CMK (cell line): ENCODE data around the gene TKTL1.
"Not testable (repeated sequence)": the region's sequence is repeated elsewhere in the genome, so short reads cannot be mapped to it uniquely, and the experiment has no call there.

Experiments used
- DNase-seq: peaks from one replicate; pipeline ENCODE4 v3.0.0-alpha.2; 2010; ENCODE audit warnings: low read depth

TKTL1 gene

GRCh38 chrX:154309041-154309775 lies 13.6 kb downstream of the TKTL1 start:
- no peak for DNase-seq

GRCh38 chrX:154310616-154311536 lies 15.3 kb downstream of the TKTL1 start:
- DNase-seq, result no peak

- no peak for DNase-seq
These were observed 16.5 kb downstream of the TKTL1 start for GRCh38 chrX:154312116-154312515.

- DNase-seq, result no peak
These were observed 17.6 kb downstream of the TKTL1 start for GRCh38 chrX:154313147-154313546.

GRCh38 chrX:154315416-154315815 lies 19.8 kb downstream of the TKTL1 start:
- DNase-seq, result no peak

GRCh38 chrX:154317391-154317995 lies 21.9 kb downstream of the TKTL1 start:
- DNase-seq, result no peak

- DNase-seq, result no peak
These were observed 24.8 kb downstream of the TKTL1 start for GRCh38 chrX:154320406-154320805.

GRCh38 chrX:154321152-154321551 lies 25.6 kb downstream of the TKTL1 start:
- no peak for DNase-seq

- no peak for DNase-seq
These were observed 26.0 kb downstream of the TKTL1 start for GRCh38 chrX:154321594-154321993.

- DNase-seq, result no peak
These were observed 27.3 kb downstream of the TKTL1 start for GRCh38 chrX:154322890-154323289.

GRCh38 chrX:154323537-154323936 lies 27.9 kb downstream of the TKTL1 start:
- no peak for DNase-seq

- DNase-seq, result no peak
These were observed 29.9 kb downstream of the TKTL1 start for GRCh38 chrX:154325541-154325940.

GRCh38 chrX:154327038-154327820 lies 31.6 kb downstream of the TKTL1 start:
- DNase-seq, result no peak

- no peak for DNase-seq
These were observed 33.1 kb downstream of the TKTL1 start for GRCh38 chrX:154328646-154329045.

GRCh38 chrX:154329294-154329693 lies 33.7 kb downstream of the TKTL1 start:
- DNase-seq, result no peak

GRCh38 chrX:154332561-154332960 lies 37.0 kb downstream of the TKTL1 start:
- DNase-seq, result no peak

GRCh38 chrX:154333116-154333515 lies 37.5 kb downstream of the TKTL1 start:
- DNase-seq, result no peak

GRCh38 chrX:154333837-154334271 lies 38.3 kb downstream of the TKTL1 start:
- DNase-seq, result no peak

GRCh38 chrX:154334496-154334895 lies 38.9 kb downstream of the TKTL1 start:
- DNase-seq, result no peak

- not testable (repeated sequence) for DNase-seq
These were observed 46.1 kb downstream of the TKTL1 start for GRCh38 chrX:154341399-154342298.

GRCh38 chrX:154343063-154343462 lies 47.5 kb downstream of the TKTL1 start:
- DNase-seq, result not testable (repeated sequence)
